SK-N-DZ (cell line): ENCODE measurements around the gene LYSMD1.

Experiments
- DNase-seq: peaks from one replicate; pipeline ENCODE4 v3.0.0-alpha.2; 2015; ENCODE audit warnings: low spot score

LYSMD1 gene

GRCh38 chr1:151142411-151143056, 23.2 kb downstream of the LYSMD1 start:
- DNase-seq = no peak

- DNase-seq = no peak
Measured at GRCh38 chr1:151137789-151138188, 27.9 kb downstream of the LYSMD1 start.

GRCh38 chr1:151135433-151136385, 30.0 kb downstream of the LYSMD1 start:
- no peak for DNase-seq

- DNase-seq = no peak
Measured at GRCh38 chr1:151134991-151135390, 30.7 kb downstream of the LYSMD1 start.

GRCh38 chr1:151134396-151134795, 31.3 kb downstream of the LYSMD1 start:
- no peak for DNase-seq

- DNase-seq = no peak
Measured at GRCh38 chr1:151133018-151133806, 32.5 kb downstream of the LYSMD1 start.

- DNase-seq = no peak
Measured at GRCh38 chr1:151132335-151133017, 33.2 kb downstream of the LYSMD1 start.

- DNase-seq = no peak
Measured at GRCh38 chr1:151131701-151132334, 33.9 kb downstream of the LYSMD1 start.

- no peak for DNase-seq
Measured at GRCh38 chr1:151130987-151131586, 34.6 kb downstream of the LYSMD1 start.

- peak; percentile 62 for DNase-seq
Measured at GRCh38 chr1:151128800-151129199, 36.9 kb downstream of the LYSMD1 start.

- DNase-seq = no peak
Measured at GRCh38 chr1:151124763-151125403, 40.8 kb downstream of the LYSMD1 start.

GRCh38 chr1:151113877-151114276, 51.8 kb downstream of the LYSMD1 start:
- no peak for DNase-seq
